LoVo (cell line): Measurements from ENCODE around the gene ANKRD6.

Source experiments
- DNase-seq: peaks from one replicate; pipeline ENCODE4 v3.0.0-alpha.2; 2016; ENCODE audit warnings: low spot score

ANKRD6 gene

GRCh38 chr6:89471287-89471867, 38.4 kb downstream of the ANKRD6 start:
- no peak for DNase-seq

- no peak for DNase-seq
Measured at GRCh38 chr6:89475101-89475500, 42.1 kb downstream of the ANKRD6 start.

DNA sequence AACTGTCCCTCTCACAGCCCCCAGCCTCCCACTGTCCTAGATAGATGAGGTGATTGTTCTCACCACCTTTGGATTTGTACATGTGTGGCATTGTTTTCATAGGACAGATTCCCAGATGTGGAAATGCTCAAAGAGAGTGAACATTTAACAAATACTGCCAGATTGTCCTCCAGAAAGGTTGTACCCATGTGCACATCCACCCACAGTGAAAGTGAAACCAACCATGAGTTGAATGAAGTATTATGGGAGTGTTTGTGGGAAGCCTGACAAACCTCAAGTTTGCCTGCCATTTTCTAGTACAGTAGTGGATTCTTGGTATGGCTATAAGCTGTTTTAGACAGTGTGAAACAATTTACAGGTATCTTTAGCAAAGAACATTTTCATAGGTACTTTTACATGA, 42.7 kb downstream of the ANKRD6 start:
- DNase-seq, result peak; percentile 1

DNA sequence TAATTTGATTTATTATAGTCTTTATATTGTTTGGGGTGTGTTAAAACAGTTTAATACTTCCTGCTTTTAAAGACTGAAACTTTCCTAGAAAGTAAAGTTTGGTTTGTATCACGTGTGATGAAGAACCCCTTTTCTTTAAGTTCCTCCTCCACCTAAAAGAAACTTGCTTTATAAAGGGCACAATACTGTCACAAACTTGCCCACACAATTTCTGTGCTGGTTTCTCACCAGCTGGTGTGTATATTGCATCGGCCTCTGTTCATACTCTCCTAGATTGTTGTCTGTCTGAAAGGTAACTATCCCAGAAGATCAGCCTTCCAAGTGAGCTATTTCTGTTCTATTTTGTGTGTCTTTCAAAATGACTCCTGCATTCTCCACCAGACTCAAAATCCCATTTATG, 46.9 kb downstream of the ANKRD6 start:
- DNase-seq, result no peak

- no peak for DNase-seq
Measured at GRCh38 chr6:89481695-89482094, 48.7 kb downstream of the ANKRD6 start.

GRCh38 chr6:89482126-89482525, 49.2 kb downstream of the ANKRD6 start:
- DNase-seq, result no peak

DNA sequence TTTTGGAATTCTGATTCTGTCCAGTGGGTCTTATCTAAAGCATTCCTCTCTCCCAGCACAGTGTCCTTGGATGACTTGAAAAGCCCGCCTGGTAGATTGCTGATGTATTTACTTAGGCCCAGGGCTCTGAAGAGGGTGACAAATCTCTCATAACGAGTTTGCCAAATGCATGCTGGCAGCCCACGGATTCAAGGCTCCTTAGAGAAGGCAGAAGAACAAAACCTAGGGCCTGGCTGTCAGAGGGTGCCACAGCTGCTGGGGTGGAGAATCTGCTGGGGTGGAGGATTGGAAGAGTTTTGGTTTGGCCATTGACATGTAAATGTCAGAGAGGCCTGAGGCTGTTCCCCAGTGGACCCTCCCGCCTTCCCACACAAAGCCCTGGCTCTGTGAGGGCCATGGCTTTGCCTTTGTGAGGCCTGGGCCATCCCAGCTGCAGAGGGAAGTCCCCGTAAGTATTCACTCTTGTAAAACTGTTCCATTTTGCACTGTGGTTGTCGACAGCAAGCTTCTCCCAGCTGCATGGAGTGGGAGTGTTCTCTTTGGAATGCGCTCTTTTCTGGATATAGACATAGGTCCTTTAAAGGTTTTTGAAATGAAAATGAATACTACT, 50.3 kb downstream of the ANKRD6 start:
- DNase-seq, result no peak

GRCh38 chr6:89485320-89485719, 52.4 kb downstream of the ANKRD6 start:
- no peak for DNase-seq

DNA sequence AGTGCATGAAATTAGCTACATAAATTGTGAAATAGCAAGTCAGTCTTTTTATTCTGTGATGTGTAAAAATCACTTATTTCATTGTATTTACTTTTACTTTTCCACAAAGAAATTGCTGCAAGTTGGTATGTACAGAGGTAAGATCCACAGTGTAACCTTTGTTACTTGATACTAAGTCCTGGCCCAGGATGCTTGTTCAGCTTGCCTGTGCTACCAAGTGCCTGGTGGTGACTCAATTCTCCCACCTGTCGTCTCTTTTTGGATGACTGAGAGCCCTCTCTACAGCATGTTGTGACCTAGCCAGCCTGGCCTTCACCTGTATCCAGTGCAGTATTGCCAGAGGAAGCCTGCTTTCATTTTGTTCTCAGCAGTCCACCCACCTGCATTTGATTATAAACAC, 54.9 kb downstream of the ANKRD6 start:
- DNase-seq, result no peak

DNA sequence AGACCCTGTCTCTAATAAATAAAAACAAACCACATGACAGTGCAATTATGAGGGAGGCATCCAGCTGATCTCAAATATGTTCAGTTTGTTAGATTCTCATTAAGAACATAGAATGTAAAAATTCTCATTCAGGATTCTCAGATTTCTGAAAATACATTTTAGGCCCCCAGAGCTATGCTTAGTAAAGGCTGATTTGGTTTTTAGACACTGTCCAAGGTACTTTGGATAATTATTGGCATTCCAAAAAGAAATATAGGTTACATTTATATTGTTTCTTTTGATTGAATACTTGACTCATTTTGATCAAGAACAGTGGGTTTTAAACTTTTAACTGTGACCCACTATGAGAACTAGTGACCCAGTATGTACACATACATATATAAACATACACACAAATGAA, 55.5 kb downstream of the ANKRD6 start:
- no peak for DNase-seq

DNA sequence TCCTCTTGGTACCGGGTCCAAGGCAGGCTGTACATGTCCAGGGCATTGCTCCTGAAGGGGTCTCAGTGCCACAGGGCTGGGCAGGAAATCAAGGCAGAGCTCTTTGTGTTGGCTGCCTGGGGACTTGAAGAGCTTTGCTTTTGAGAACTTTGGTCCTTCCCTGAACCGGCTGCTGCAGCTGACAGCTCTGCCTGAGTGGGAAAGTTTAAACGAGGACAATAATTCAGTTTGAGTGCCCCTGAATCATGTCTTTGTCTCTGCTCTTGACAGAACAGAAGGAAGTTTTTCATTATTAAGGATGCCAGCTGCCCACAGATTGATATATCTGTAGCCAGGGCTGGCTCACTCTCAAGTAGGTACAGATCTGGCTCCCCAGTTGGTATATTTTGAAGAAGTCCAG, 56.1 kb downstream of the ANKRD6 start:
- no peak for DNase-seq

- no peak for DNase-seq
Measured at GRCh38 chr6:89492025-89492640, 59.2 kb downstream of the ANKRD6 start.

DNA sequence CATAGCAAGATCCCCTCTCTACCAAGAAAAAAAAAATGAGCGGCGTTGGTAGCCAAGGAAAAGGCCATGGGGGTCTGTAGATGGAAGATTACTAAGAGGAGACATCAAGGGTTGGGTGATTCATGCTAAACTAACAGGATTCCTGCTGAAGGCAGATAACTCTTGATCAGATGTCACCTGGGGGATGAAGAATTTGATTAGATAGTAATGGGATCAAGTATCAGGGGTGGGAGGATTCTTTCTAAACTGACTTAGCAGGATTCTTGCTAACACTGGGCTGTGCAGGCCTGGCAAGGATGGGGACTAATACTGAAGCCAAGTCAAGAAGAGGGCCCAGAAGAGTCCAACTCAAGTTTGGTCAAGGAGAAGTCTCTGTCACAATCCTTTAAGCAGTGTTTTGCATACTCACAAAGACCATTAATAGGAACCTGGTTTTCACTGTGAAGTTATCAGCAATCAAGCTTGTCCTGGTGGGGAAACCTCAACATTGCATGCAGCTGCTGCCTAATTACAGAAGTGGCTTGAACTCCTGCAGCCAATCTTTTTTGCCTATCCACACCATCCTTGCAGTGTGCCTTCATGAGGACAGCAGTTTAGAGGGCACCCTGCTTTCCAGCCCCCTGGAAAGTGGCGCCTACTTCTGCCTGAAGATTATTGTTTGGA, 61.3 kb downstream of the ANKRD6 start:
- no peak for DNase-seq

DNA sequence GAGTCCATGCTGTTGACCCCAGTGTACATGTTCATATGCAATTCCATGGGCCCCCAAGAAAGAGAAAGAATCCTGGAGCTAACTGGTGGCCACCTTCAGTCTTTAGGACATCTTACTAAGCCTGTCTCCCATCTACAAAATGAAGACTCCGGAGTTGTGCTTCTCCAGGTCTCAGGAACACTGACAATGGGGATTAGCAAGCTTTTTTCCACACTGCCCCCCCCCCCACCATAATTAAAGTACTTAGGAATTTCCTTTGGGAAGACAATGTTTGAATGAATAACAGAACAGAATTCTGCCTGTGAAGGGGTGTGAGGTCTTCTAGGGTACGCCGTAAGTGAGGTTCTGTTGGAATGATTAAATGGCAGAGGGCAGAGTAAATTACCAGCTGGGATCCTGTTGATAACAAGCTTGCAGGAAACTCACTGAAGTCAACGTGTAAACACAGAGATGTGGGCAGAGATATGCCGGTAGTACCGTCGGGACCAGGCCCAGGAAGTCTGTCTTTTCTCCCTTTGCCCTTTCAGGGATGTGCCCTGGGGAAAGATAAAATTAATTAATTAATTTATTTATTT, 63.1 kb downstream of the ANKRD6 start:
- DNase-seq, result no peak

DNA sequence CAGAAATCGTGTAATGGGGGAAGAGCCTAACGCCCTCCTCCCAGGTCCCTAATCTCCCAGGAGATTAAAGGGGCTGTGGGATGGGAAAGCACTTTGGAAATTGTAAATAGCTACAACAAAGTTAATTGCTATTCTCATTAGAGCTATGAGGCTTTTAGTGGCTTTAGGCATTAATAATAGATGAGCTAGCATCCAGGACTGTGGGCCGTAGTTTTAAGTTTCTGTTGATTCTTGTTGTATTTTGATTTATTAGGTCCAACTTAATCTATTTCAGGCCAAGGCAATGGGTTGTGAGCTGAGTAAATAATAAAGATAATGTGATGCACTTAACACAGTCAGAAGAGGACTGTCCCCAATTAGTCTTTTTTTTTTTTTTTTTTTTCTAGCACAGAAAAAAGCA, 67.7 kb downstream of the ANKRD6 start:
- DNase-seq, result no peak

DNA sequence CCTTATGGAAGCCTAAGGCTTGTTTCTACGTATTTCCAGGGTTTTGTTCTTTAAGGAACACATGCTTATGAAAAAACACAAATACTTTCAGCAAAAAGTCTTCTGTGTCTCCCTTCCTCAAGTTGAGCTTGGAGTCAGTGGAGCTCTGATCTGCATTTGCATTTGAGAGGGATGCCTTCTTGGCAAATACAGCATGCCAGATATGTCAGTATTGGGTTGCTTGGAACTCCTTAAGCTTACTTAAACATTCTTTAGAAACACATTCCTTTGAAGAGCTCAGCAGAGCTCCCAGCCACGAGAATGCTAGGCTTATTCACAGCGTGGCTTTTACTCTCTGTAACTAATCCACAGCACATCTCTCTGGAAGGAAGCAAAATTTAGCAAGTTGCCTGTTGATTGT, 68.3 kb downstream of the ANKRD6 start:
- no peak for DNase-seq

GRCh38 chr6:89501753-89502152, 68.8 kb downstream of the ANKRD6 start:
- no peak for DNase-seq

DNA sequence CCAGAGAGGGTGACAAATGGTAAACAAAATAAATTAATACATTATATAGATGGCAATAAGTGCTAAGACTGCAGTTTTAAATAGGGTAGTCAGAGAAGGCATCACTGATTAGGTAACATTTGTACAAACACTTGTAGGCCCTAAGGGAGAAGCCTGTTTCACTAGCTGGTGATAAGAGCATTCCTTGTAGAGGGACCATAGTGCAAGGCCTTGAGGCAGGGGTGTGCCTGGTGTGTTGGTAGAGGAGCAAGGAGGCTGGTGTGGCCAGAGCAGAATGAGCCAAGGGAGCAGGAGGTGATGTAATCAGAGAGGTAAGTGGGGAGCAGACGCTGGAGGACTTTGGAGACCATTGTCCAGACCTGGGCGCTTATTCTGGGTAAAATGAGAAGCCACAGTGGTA, 70.7 kb downstream of the ANKRD6 start:
- no peak for DNase-seq

DNA sequence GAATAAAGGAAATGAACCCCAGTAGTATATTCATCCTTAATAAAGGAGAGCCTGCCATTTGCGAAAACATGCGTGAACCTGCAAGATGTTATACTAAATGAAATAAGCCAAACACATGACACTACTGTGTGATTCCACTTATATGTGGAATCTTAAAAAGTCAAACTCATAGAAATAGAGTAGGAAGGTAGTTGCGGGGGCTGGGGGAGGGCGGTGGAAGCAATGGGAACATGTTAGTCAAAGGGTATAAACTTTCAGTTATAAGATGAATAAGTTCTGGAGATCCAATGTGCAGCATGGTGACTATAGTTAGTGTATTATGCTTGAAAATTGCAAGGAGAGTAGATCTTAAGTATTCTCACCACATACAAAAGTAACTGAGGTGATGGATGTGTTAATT, 72.9 kb downstream of the ANKRD6 start:
- DNase-seq, result no peak

DNA sequence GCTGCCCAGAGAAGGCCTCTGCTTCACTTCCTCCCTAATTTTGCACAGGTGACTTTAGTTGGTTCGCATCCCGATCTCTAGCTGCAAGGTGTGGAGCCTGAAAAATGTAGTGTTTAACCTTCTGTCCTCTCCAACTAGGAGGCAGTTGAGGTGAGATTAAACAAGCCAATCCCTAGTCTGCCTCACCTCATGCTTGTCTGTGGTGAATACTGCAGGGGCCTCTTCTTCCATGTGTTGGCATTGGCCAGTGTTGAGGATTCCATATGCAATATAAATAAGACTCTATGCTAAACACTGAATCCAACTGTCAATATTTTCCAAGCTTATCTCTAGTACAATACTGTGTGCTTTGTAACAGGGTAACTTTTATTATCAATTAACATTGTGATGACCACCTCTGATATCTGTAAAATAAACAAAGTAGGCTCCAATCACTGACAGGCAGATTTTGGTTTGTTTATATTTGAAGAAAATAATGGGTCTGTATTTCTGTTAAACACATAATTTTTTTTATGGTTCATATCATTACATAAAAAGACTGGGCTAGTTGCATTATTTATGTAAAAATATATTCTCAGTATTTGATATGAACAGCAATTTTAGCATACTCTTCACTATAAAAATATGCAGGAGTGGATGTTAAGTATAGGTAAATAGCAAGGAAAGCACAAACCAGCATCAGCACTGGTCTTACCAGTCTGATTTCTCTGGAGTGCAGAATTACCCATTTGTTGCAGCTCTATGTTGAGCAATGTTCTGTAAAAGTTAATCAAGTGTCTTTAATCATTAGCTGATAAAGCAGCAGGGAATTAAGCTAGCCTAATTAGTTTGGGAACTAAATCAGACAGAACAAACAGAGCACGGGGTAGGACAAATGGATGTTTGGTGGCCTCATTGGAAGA, 74.0 kb downstream of the ANKRD6 start:
- DNase-seq, result no peak

- peak; percentile 2 for DNase-seq
Measured at GRCh38 chr6:89508755-89509563, 76.0 kb downstream of the ANKRD6 start.
